ENCODE results near the gene BNIP5. TPM values are rescaled to one million over a fixed set of nuclear protein-coding genes. Genes with fewer than 3 reads are reported as not detected.

Gene BNIP5
- total RNA-seq, 2 donors from 2014 or later, result not detected

DNA sequence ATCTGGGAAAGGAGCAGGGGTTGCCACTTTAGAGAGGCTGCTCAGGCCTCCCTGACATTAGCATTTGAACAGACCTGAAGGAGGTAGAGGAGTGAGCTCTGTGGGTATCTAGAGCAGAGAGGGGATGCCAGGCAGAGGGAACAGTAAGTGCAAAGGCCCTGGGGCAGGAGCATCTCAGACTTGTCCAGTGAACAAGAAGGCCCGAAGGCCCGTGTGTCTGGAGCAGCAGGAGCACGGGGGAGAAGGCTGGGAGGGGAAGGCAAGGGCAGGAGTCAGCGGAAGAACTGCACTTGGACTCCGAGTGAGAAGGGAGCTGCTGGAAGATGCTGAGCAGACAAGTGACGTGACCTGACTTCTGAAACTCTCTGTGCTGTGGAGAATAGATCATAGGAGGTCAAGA, 35.4 kb upstream of the BNIP5 start:
- Histone ChIP-seq H3K9ac (ENCODE audit: extremely low read depth, low read length, poor library complexity, severe bottlenecking) (no peak overlapping the region), H3K36me3 (ENCODE audit: control insufficient read depth, insufficient read depth, low read length) (no peaks in the 10 kb centered on the region), H3K27ac (ENCODE audit: low read depth, low read length) (no peak overlapping the region), H3K4me3 (ENCODE audit: low read length) (no peak overlapping the region), H3K9me3 (ENCODE audit: control insufficient read depth, low read length) (no peaks in the 10 kb centered on the region), H3K27me3 (ENCODE audit: control insufficient read depth, insufficient read depth, low read length, poor library complexity, severe bottlenecking) (no peaks in the 10 kb centered on the region), H3K4me1 (ENCODE audit: control insufficient read depth, insufficient read depth, low read length) (peaks cover 9% of the 10 kb centered on the region)
- peaks cover 8% of the 10 kb centered on the region for H3K27me3 Mint-ChIP-seq (ENCODE audit: insufficient read depth)
- WGBS, 2 experiments (ENCODE audit: insufficient coverage in 1 of 2, insufficient read length in 1 of 2), result 87 to 90% methylated on average over 6 of the region's 6 CpGs
- no peak overlapping the region for H3K4me3 Mint-ChIP-seq
- no peaks in the 10 kb centered on the region for H3K9me3 Mint-ChIP-seq
- TF ChIP-seq, protein P1, sequence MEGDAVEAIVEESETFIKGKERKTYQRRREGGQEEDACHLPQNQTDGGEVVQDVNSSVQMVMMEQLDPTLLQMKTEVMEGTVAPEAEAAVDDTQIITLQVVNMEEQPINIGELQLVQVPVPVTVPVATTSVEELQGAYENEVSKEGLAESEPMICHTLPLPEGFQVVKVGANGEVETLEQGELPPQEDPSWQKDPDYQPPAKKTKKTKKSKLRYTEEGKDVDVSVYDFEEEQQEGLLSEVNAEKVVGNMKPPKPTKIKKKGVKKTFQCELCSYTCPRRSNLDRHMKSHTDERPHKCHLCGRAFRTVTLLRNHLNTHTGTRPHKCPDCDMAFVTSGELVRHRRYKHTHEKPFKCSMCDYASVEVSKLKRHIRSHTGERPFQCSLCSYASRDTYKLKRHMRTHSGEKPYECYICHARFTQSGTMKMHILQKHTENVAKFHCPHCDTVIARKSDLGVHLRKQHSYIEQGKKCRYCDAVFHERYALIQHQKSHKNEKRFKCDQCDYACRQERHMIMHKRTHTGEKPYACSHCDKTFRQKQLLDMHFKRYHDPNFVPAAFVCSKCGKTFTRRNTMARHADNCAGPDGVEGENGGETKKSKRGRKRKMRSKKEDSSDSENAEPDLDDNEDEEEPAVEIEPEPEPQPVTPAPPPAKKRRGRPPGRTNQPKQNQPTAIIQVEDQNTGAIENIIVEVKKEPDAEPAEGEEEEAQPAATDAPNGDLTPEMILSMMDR (conservative IDR thresholded peaks at IDR 0.05), result no peak
- no peak overlapping the region for H3K27ac Mint-ChIP-seq
- peaks cover 7% of the 10 kb centered on the region for H3K4me1 Mint-ChIP-seq
- H3K36me3 Mint-ChIP-seq (ENCODE audit: low read depth), result no peaks in the 10 kb centered on the region
- DNase-seq, result no peak

GRCh38 chr6:36371211-36371610, 34.5 kb upstream of the BNIP5 start:
- WGBS, 2 experiments (ENCODE audit: insufficient coverage in 1 of 2, insufficient read length in 1 of 2), result 88 to 90% methylated on average over 6 to 9 of the region's 9 CpGs
- no peaks in the 10 kb centered on the region for H3K36me3 Mint-ChIP-seq (ENCODE audit: low read depth)
- Histone ChIP-seq H3K9me3 (ENCODE audit: control insufficient read depth, low read length) (no peaks in the 10 kb centered on the region), H3K9ac (ENCODE audit: extremely low read depth, low read length, poor library complexity, severe bottlenecking) (no peak overlapping the region), H3K4me1 (ENCODE audit: control insufficient read depth, insufficient read depth, low read length) (peaks cover 9% of the 10 kb centered on the region), H3K4me3 (ENCODE audit: low read length) (no peak overlapping the region), H3K27me3 (ENCODE audit: control insufficient read depth, insufficient read depth, low read length, poor library complexity, severe bottlenecking) (no peaks in the 10 kb centered on the region), H3K36me3 (ENCODE audit: control insufficient read depth, insufficient read depth, low read length) (no peaks in the 10 kb centered on the region), H3K27ac (ENCODE audit: low read depth, low read length) (no peak overlapping the region)
- no peak overlapping the region for H3K4me3 Mint-ChIP-seq
- H3K27ac Mint-ChIP-seq, result no peak overlapping the region
- H3K27me3 Mint-ChIP-seq (ENCODE audit: insufficient read depth), result peaks cover 8% of the 10 kb centered on the region
- DNase-seq, result no peak
- TF ChIP-seq, protein P1 (conservative IDR thresholded peaks at IDR 0.05), result no peak
- H3K9me3 Mint-ChIP-seq, result no peaks in the 10 kb centered on the region
- H3K4me1 Mint-ChIP-seq, result peaks cover 7% of the 10 kb centered on the region

GRCh38 chr6:36370638-36371037, 34.0 kb upstream of the BNIP5 start:
- H3K36me3 Mint-ChIP-seq (ENCODE audit: low read depth), result no peaks in the 10 kb centered on the region
- no peak overlapping the region for H3K4me3 Mint-ChIP-seq
- Histone ChIP-seq H3K27ac (ENCODE audit: low read depth, low read length) (no peak overlapping the region), H3K4me1 (ENCODE audit: control insufficient read depth, insufficient read depth, low read length) (peaks cover 9% of the 10 kb centered on the region), H3K4me3 (ENCODE audit: low read length) (no peak overlapping the region), H3K36me3 (ENCODE audit: control insufficient read depth, insufficient read depth, low read length) (no peaks in the 10 kb centered on the region), H3K9ac (ENCODE audit: extremely low read depth, low read length, poor library complexity, severe bottlenecking) (no peak overlapping the region), H3K9me3 (ENCODE audit: control insufficient read depth, low read length) (no peaks in the 10 kb centered on the region), H3K27me3 (ENCODE audit: control insufficient read depth, insufficient read depth, low read length, poor library complexity, severe bottlenecking) (no peaks in the 10 kb centered on the region)
- DNase-seq, result no peak
- H3K27me3 Mint-ChIP-seq (ENCODE audit: insufficient read depth), result peaks cover 8% of the 10 kb centered on the region
- H3K27ac Mint-ChIP-seq, result no peak overlapping the region
- peaks cover 7% of the 10 kb centered on the region for H3K4me1 Mint-ChIP-seq
- no peaks in the 10 kb centered on the region for H3K9me3 Mint-ChIP-seq
- WGBS, 2 experiments (ENCODE audit: insufficient coverage in 1 of 2, insufficient read length in 1 of 2), result 92 to 95% methylated on average over 2 of the region's 2 CpGs
- TF ChIP-seq, protein P1 (conservative IDR thresholded peaks at IDR 0.05), result no peak

All from endodermal cell (in vitro differentiated cells).